GM06990 (cell line): ENCODE data around the gene DHDDS.

Experiments
- DNase-seq: peaks from one replicate; pipeline ENCODE4 v3.0.0-alpha.2; 2011; ENCODE audit not compliant: insufficient read length; ENCODE audit errors: extremely low read depth
- H3K27me3 ChIP-seq: replicated peaks from 2 replicates; pipeline ENCODE4 v1.6.0; 2011; ENCODE audit warnings: low read length; ENCODE audit not compliant: control insufficient read depth, insufficient read depth
- H3K36me3 ChIP-seq: 2 replicates; pipeline ENCODE4 v1.5.1; 2011; ENCODE audit warnings: low read length; ENCODE audit not compliant: control insufficient read depth, insufficient read depth
- H3K4me3 ChIP-seq: replicated peaks from 2 replicates; pipeline ENCODE4 v1.5.1; 2011; ENCODE audit warnings: low read depth, mild to moderate bottlenecking, control low read depth, low read length
- CTCF ChIP-seq: IDR thresholded peaks from 2 replicates; pipeline ENCODE4 v1.5.1; 2011; ENCODE audit warnings: low read length, control low read depth, mild to moderate bottlenecking, inconsistent platforms; ENCODE audit not compliant: insufficient read depth, poor library complexity, severe bottlenecking

DHDDS gene

GRCh38 chr1:26404641-26405040 is 27.5 kb upstream of the DHDDS start:
- H3K36me3 ChIP-seq: no peaks in the 10 kb centered on the region
- no peaks in the 10 kb centered on the region for H3K27me3 ChIP-seq
- no peak for TF ChIP-seq CTCF
- no peak for DNase-seq
- no peak overlapping the region for H3K4me3 ChIP-seq

GRCh38 chr1:26405281-26405915 is 26.7 kb upstream of the DHDDS start:
- Histone ChIP-seq H3K36me3 (no peaks in the 10 kb centered on the region), H3K4me3 (no peak overlapping the region), H3K27me3 (no peaks in the 10 kb centered on the region)
- TF ChIP-seq CTCF: no peak
- no peak for DNase-seq

- H3K36me3 ChIP-seq: no peaks in the 10 kb centered on the region
- H3K4me3 ChIP-seq: no peak overlapping the region
- DNase-seq: peak; percentile 30
- H3K27me3 ChIP-seq: peaks cover 2% of the 10 kb centered on the region; the same call in 1 of the 2 replicates
- TF ChIP-seq CTCF: no peak
Measured at GRCh38 chr1:26408604-26409003, 23.5 kb upstream of the DHDDS start.

GRCh38 chr1:26409191-26409807 is 22.8 kb upstream of the DHDDS start:
- H3K36me3 ChIP-seq: no peaks in the 10 kb centered on the region
- TF ChIP-seq CTCF: no peak
- peaks cover 2% of the 10 kb centered on the region; the same call in 1 of the 2 replicates for H3K27me3 ChIP-seq
- no peak overlapping the region for H3K4me3 ChIP-seq
- DNase-seq: no peak

- Histone ChIP-seq H3K27me3 (peaks cover 2% of the 10 kb centered on the region; the same call in 1 of the 2 replicates), H3K36me3 (no peaks in the 10 kb centered on the region), H3K4me3 (no peak within 1 kb of the TSS)
- TF ChIP-seq CTCF: no peak
- DNase-seq: no peak
Measured at GRCh38 chr1:26410706-26411623, 21.2 kb upstream of the DHDDS start, which contains the start of gene LIN28A. Gene LIN28A, plus strand, starts transcription at chr1:26410817. Its CDS starts 75 bp downstream, at chr1:26410892.
